ENCODE results near the gene SUSD5.

The SUSD5 gene

DNA sequence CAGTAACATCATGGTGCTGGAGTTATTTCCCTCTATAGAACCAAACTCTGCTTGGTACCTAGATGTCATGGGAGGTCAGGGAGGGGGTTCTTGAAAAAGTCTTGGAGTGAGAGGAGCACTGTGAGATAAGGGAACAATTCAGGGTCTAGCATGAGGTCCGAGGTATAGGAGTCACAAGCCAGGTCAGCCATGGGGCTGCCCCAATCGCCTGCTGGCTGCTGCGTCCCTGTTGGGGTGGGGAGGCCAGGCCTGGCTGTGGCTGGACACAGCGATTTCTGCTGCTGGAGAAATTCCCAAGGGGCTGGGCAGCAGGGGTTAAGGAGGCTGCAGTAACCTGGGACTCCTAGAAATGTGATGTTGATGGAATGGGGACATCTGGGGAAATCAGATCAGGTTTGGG, 44.9 kb downstream of the SUSD5 start:
- DNase-seq (ENCODE audit: low spot score) = no peak
- in situ Hi-C loops (cut with MboI; ENCODE audit: low pct_unique_long_range_greater_than_20kb, low sequenced_read_pairs, unreplicated experiment) = no loop called here

DNA sequence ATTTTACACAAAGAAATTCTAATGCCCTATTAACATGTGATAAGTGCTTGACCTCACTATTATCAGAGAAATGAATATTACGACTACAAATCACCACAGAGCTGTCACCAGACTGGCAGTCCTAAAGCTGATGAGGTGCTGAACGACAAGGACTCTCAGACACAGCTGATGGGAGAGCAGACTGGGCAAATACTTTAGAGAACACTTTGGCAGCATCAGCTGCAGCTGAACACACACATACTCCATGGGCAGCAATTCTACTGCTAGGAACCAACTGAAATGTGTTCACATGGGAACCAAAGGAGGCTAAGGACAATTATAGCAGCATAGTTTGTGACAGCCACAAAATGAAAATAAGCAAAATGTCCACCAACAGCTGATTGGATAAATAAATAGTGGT, 45.5 kb downstream of the SUSD5 start:
- no peak for DNase-seq (ENCODE audit: low spot score)
- in situ Hi-C loops (cut with MboI; ENCODE audit: low pct_unique_long_range_greater_than_20kb, low sequenced_read_pairs, unreplicated experiment) = no loop called here
- TF ChIP-seq, protein P1, sequence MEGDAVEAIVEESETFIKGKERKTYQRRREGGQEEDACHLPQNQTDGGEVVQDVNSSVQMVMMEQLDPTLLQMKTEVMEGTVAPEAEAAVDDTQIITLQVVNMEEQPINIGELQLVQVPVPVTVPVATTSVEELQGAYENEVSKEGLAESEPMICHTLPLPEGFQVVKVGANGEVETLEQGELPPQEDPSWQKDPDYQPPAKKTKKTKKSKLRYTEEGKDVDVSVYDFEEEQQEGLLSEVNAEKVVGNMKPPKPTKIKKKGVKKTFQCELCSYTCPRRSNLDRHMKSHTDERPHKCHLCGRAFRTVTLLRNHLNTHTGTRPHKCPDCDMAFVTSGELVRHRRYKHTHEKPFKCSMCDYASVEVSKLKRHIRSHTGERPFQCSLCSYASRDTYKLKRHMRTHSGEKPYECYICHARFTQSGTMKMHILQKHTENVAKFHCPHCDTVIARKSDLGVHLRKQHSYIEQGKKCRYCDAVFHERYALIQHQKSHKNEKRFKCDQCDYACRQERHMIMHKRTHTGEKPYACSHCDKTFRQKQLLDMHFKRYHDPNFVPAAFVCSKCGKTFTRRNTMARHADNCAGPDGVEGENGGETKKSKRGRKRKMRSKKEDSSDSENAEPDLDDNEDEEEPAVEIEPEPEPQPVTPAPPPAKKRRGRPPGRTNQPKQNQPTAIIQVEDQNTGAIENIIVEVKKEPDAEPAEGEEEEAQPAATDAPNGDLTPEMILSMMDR (IDR thresholded peaks at IDR 0.05; ENCODE audit: extremely low read depth, insufficient read depth, missing control alignments) = no peak

More for the DNA sequence above, 44.9 kb downstream of the SUSD5 start:
- TF ChIP-seq, protein P1 (IDR thresholded peaks at IDR 0.05; ENCODE audit: extremely low read depth, insufficient read depth, missing control alignments) = no peak

DNA sequence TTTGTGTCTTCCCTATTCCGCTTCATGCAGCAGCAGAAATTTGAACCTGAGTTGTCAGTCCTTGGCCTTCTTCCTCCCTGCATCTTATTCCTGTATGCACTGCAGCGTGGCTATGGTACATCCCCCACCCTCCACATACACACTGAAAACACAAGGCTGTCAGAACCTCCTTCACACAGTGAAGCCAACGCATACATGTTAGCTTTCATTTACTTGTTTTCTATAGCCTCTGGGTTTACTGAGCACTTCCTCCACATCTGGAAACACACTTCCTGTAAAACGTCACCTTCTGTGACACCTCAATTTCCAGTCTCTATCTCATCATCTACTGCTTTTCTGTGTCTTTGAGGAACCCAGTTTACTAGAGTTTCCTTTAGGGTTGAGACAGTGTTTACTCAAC, 47.0 kb downstream of the SUSD5 start:
- in situ Hi-C loops (cut with MboI; ENCODE audit: low pct_unique_long_range_greater_than_20kb, low sequenced_read_pairs, unreplicated experiment) = no loop called here
- TF ChIP-seq, protein P1 (IDR thresholded peaks at IDR 0.05; ENCODE audit: extremely low read depth, insufficient read depth, missing control alignments) = no peak
- no peak for DNase-seq (ENCODE audit: low spot score)

DNA sequence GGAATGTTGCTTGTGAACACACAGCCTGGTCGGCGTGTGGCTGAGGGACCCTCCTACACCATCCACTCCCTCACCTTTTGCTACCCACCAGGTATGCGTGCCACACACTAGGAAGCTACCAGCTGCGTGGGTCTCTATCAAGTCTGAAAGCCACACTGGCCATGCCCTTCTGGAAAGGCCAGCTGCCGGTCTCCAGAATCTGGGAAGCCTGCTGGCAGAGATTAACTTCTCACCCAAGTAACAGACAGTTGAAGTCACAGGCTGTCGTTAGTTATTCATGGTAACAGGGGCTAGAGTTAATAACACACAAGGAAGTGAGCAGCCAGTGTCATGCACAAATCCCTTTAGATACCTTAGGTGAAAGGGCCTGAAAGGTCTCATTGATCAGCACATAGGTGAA, 48.1 kb downstream of the SUSD5 start:
- no peak for DNase-seq (ENCODE audit: low spot score)
- in situ Hi-C loops (cut with MboI; ENCODE audit: low pct_unique_long_range_greater_than_20kb, low sequenced_read_pairs, unreplicated experiment) = no loop called here
- TF ChIP-seq, protein P1 (IDR thresholded peaks at IDR 0.05; ENCODE audit: extremely low read depth, insufficient read depth, missing control alignments) = no peak

DNA sequence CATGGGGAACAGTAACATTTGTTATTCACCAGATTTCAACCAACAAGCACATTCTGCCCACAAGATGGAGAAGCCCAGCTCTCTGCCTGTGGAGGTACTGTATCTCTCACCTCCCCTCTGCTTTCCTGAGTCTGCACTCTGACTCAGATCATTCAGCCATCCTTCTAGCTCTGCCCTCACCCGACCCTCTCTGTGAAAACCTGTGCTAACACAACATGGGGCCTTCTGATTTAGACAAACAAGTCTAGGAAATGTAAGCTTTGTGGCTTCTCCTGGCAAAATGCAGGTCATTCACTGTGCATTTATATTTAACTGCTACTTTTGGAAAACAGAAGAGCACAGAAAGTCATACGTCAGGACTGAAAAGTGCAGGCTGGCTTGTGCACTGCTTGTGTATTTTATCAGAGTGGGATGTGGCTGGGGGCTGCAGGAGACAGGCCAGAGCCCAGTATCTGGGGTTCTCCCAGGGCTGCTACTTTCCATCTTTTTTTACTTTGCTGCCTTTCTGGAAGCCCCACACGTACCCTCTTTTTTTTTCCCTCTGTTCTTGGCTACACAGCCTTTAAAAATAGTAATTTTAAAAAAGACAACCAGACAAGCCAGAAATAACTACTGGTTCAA, 50.8 kb downstream of the SUSD5 start:
- TF ChIP-seq, protein P1 (IDR thresholded peaks at IDR 0.05; ENCODE audit: extremely low read depth, insufficient read depth, missing control alignments) = no peak
- DNase-seq (ENCODE audit: low spot score) = no peak
- in situ Hi-C loops (cut with MboI; ENCODE audit: low pct_unique_long_range_greater_than_20kb, low sequenced_read_pairs, unreplicated experiment) = no loop called here

DNA sequence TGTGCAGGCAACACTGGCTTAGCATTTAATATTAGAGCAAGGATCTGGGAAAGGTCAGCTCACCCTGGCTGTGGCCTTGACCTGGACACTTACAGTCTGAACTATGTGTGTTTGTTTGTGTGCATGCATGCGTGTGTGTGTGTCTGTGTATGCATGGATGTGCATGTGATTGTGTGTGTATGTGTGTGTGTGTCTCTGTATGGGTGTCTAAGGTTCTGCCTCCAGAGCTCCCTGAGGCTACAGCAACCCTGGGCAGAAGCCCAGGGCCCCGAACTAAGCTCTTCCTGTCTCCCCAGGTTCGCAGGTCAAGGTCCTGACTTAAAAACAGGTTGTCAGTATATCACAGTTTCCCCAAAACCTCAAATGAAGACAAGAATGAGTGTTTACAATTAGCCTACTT, 51.3 kb downstream of the SUSD5 start:
- in situ Hi-C loops (cut with MboI; ENCODE audit: low pct_unique_long_range_greater_than_20kb, low sequenced_read_pairs, unreplicated experiment) = no loop called here
- TF ChIP-seq, protein P1 (IDR thresholded peaks at IDR 0.05; ENCODE audit: extremely low read depth, insufficient read depth, missing control alignments) = no peak
- no peak for DNase-seq (ENCODE audit: low spot score)

All from GM13977 (cell line).